Stimulated activated effector memory CD8-positive, alpha-beta T cell treated with anti-CD3 and anti-CD28 coated beads, Interleukin-12 subunit alpha, Interleukin-12 subunit beta, amount 100 ng/mL, for 72 hours (primary cell): ENCODE results near the gene GGN.
A peak's percentile ranks its signal among the peaks of the same experiment; 100 is the strongest.
"Not testable (repeated sequence)": the region's sequence is repeated elsewhere in the genome, so short reads cannot be mapped to it uniquely, and the experiment has no call there.

Source experiments
- ATAC-seq: fragments of 150-1000 bp; cut with Tn5 transposase; 2 replicates; pipeline ENCODE4 v1.10.0; 2021
- DNase-seq, 2 donors: peaks; one replicate each; pipeline ENCODE4 v3.0.0; 2021 to 2022; ENCODE audit warnings: low spot score in 2 of 2
- H3K27ac Mint-ChIP-seq: one replicate; pipeline ENCODE4 v1.8.0; 2022; ENCODE audit warnings: mild to moderate bottlenecking, mixed read lengths
- H3K36me3 Mint-ChIP-seq: one replicate; pipeline ENCODE4 v1.8.0; 2022; ENCODE audit warnings: mild to moderate bottlenecking, mixed read lengths
- H3K4me1 Mint-ChIP-seq: one replicate; pipeline ENCODE4 v1.8.0; 2022; ENCODE audit warnings: mixed read lengths
- H3K4me3 Mint-ChIP-seq: one replicate; pipeline ENCODE4 v1.8.0; 2022; ENCODE audit warnings: mild to moderate bottlenecking, mixed read lengths
- H3K9me3 Mint-ChIP-seq: one replicate; pipeline ENCODE4 v1.8.0; 2022; ENCODE audit warnings: mixed read lengths

Gene GGN

GRCh38 chr19:38387550-38388348, at the start of gene GGN:
Gene GGN, minus strand, starts transcription at chr19:38388034. Its CDS starts 773 bp downstream, at chr19:38387261.
- ATAC-seq (peak; percentile 80), DNase-seq (peak; percentile 77 to 91)
- peaks cover 35% of the 10 kb centered on the region for H3K4me1 Mint-ChIP-seq
- H3K27ac Mint-ChIP-seq = peak within 1 kb of the TSS; percentile 75
- no peaks in the 10 kb centered on the region for H3K9me3 Mint-ChIP-seq
- peaks cover 51% of the 10 kb centered on the region for H3K36me3 Mint-ChIP-seq
- H3K4me3 Mint-ChIP-seq = peak within 1 kb of the TSS; percentile 79

GRCh38 chr19:38437295-38437694, 49.5 kb upstream of the GGN start:
- no peak overlapping the region for H3K27ac Mint-ChIP-seq
- ATAC-seq (no peak), DNase-seq (no peak)
- H3K4me3 Mint-ChIP-seq = no peak overlapping the region
- H3K4me1 Mint-ChIP-seq = peaks cover 27% of the 10 kb centered on the region
- no peaks in the 10 kb centered on the region for H3K9me3 Mint-ChIP-seq
- peaks cover 26% of the 10 kb centered on the region for H3K36me3 Mint-ChIP-seq

- H3K27ac Mint-ChIP-seq = peak overlapping the region; percentile 23
- H3K36me3 Mint-ChIP-seq = peaks cover 19% of the 10 kb centered on the region
- ATAC-seq (no peak), DNase-seq (no peak)
- H3K9me3 Mint-ChIP-seq = no peaks in the 10 kb centered on the region
- H3K4me3 Mint-ChIP-seq = peak overlapping the region; percentile 63
- peaks cover 23% of the 10 kb centered on the region for H3K4me1 Mint-ChIP-seq
Measured at GRCh38 chr19:38434549-38435051, 46.8 kb upstream of the GGN start.

GRCh38 chr19:38433268-38433733, 45.5 kb upstream of the GGN start, which contains the start of gene RYR1:
Gene RYR1, plus strand, starts transcription at chr19:38433691. Its CDS starts 139 bp downstream, at chr19:38433830.
- H3K4me1 Mint-ChIP-seq = peaks cover 33% of the 10 kb centered on the region
- peak within 1 kb of the TSS; percentile 23 for H3K27ac Mint-ChIP-seq
- H3K9me3 Mint-ChIP-seq = no peaks in the 10 kb centered on the region
- peak within 1 kb of the TSS; percentile 63 for H3K4me3 Mint-ChIP-seq
- DNase-seq = peak; percentile 43 to 69
- ATAC-seq = peak; percentile 79
- H3K36me3 Mint-ChIP-seq = peaks cover 29% of the 10 kb centered on the region

GRCh38 chr19:38430931-38431330, 43.1 kb upstream of the GGN start:
- ATAC-seq (no peak), DNase-seq (no peak)
- H3K4me1 Mint-ChIP-seq = peaks cover 43% of the 10 kb centered on the region
- H3K4me3 Mint-ChIP-seq = no peak overlapping the region
- no peak overlapping the region for H3K27ac Mint-ChIP-seq
- H3K9me3 Mint-ChIP-seq = no peaks in the 10 kb centered on the region
- peaks cover 18% of the 10 kb centered on the region for H3K36me3 Mint-ChIP-seq

GRCh38 chr19:38429811-38430156, 42.0 kb upstream of the GGN start:
- Mint-ChIP-seq H3K36me3 (peaks cover 18% of the 10 kb centered on the region), H3K4me3 (peak overlapping the region; percentile 77), H3K4me1 (peaks cover 44% of the 10 kb centered on the region), H3K9me3 (no peaks in the 10 kb centered on the region), H3K27ac (peak overlapping the region; percentile 98)
- DNase-seq (no peak), ATAC-seq (no peak)

- Mint-ChIP-seq H3K4me1 (peaks cover 40% of the 10 kb centered on the region), H3K9me3 (no peaks in the 10 kb centered on the region), H3K36me3 (peaks cover 18% of the 10 kb centered on the region), H3K27ac (peak overlapping the region; percentile 98), H3K4me3 (peak overlapping the region; percentile 77)
- ATAC-seq (peak; percentile 65), DNase-seq (peak in 1 of 2 donors; percentile 53)
Measured at GRCh38 chr19:38429055-38429810, 41.4 kb upstream of the GGN start.

GRCh38 chr19:38427035-38427677, 39.3 kb upstream of the GGN start:
- Mint-ChIP-seq H3K27ac (peak overlapping the region; percentile 98), H3K4me1 (peaks cover 29% of the 10 kb centered on the region), H3K4me3 (peak overlapping the region; percentile 77), H3K36me3 (peaks cover 18% of the 10 kb centered on the region)
- ATAC-seq = peak; percentile 93
- not testable (repeated sequence) for H3K9me3 Mint-ChIP-seq
- DNase-seq = peak in 1 of 2 donors; percentile 65

GRCh38 chr19:38425810-38426466, 38.1 kb upstream of the GGN start, which contains the start of gene RASGRP4:
Gene RASGRP4, minus strand, starts transcription at chr19:38426219. Its CDS starts 128 bp downstream, at chr19:38426091.
- H3K36me3 Mint-ChIP-seq = peaks cover 30% of the 10 kb centered on the region
- no peak for DNase-seq
- H3K9me3 Mint-ChIP-seq = no peaks in the 10 kb centered on the region
- H3K27ac Mint-ChIP-seq = peak within 1 kb of the TSS; percentile 98
- ATAC-seq = peak; percentile 6
- H3K4me3 Mint-ChIP-seq = peak within 1 kb of the TSS; percentile 77
- peaks cover 29% of the 10 kb centered on the region for H3K4me1 Mint-ChIP-seq

- Mint-ChIP-seq H3K36me3 (peaks cover 36% of the 10 kb centered on the region), H3K27ac (peak overlapping the region; percentile 98), H3K4me1 (peaks cover 29% of the 10 kb centered on the region), H3K4me3 (peak overlapping the region; percentile 77), H3K9me3 (no peaks in the 10 kb centered on the region)
- no peak for ATAC-seq
- no peak for DNase-seq
Measured at GRCh38 chr19:38425222-38425809, 37.5 kb upstream of the GGN start.

GRCh38 chr19:38424272-38424671, 36.4 kb upstream of the GGN start:
- H3K27ac Mint-ChIP-seq = no peak overlapping the region
- H3K4me3 Mint-ChIP-seq = peak overlapping the region; percentile 77
- ATAC-seq (no peak), DNase-seq (no peak)
- H3K4me1 Mint-ChIP-seq = peaks cover 30% of the 10 kb centered on the region
- no peaks in the 10 kb centered on the region for H3K9me3 Mint-ChIP-seq
- peaks cover 41% of the 10 kb centered on the region for H3K36me3 Mint-ChIP-seq

GRCh38 chr19:38422438-38422837, 34.6 kb upstream of the GGN start:
- peaks cover 33% of the 10 kb centered on the region for H3K4me1 Mint-ChIP-seq
- H3K36me3 Mint-ChIP-seq = peaks cover 39% of the 10 kb centered on the region
- no peak for ATAC-seq
- H3K4me3 Mint-ChIP-seq = no peak overlapping the region
- no peak for DNase-seq
- no peaks in the 10 kb centered on the region for H3K9me3 Mint-ChIP-seq
- no peak overlapping the region for H3K27ac Mint-ChIP-seq

GRCh38 chr19:38421856-38422255, 34.0 kb upstream of the GGN start:
- no peak for DNase-seq
- Mint-ChIP-seq H3K4me3 (no peak overlapping the region), H3K36me3 (peaks cover 45% of the 10 kb centered on the region), H3K4me1 (peaks cover 37% of the 10 kb centered on the region), H3K9me3 (no peaks in the 10 kb centered on the region), H3K27ac (no peak overlapping the region)
- ATAC-seq = no peak

GRCh38 chr19:38420935-38421334, 33.1 kb upstream of the GGN start:
- H3K36me3 Mint-ChIP-seq = peaks cover 46% of the 10 kb centered on the region
- ATAC-seq = no peak
- no peak overlapping the region for H3K4me3 Mint-ChIP-seq
- no peaks in the 10 kb centered on the region for H3K9me3 Mint-ChIP-seq
- DNase-seq = no peak
- H3K27ac Mint-ChIP-seq = no peak overlapping the region
- peaks cover 34% of the 10 kb centered on the region for H3K4me1 Mint-ChIP-seq
